H1 (cell line): ENCODE data around the gene LPP. TPM values are rescaled to one million over a fixed set of nuclear protein-coding genes. Genes with fewer than 3 reads are reported as not detected.

Source experiments
- ASH2L ChIP-seq: fragments of 200-600, 300-600 bp; sonication (generic); IDR thresholded peaks from one replicate; pipeline ENCODE4 v1.7.1; 2017; ENCODE audit warnings: low read length
- CHD7 ChIP-seq: fragments of 300-600 bp; sonication (generic); IDR thresholded peaks from 2 replicates; pipeline ENCODE4 v1.7.1; 2012; ENCODE audit warnings: low read length, moderate library complexity, mild to moderate bottlenecking, inconsistent platforms; ENCODE audit not compliant: insufficient replicate concordance
- CREB1 ChIP-seq: IDR thresholded peaks from 2 replicates; pipeline ENCODE4 v1.6.1; 2012; ENCODE audit warnings: inconsistent platforms
- NANOG ChIP-seq: IDR thresholded peaks from 2 replicates; pipeline ENCODE4 v1.6.1; 2011; ENCODE audit warnings: low read length, low read depth, mild to moderate bottlenecking, inconsistent platforms; ENCODE audit not compliant: insufficient read depth, poor library complexity, severe bottlenecking
- RFX5 ChIP-seq: IDR thresholded peaks from 2 replicates; pipeline ENCODE4 v1.6.1; 2011; ENCODE audit warnings: low read depth, low read length, improper control_type of control experiment, borderline replicate concordance
- SIRT6 ChIP-seq: IDR thresholded peaks from one replicate; pipeline ENCODE4 v1.7.1; 2012; ENCODE audit warnings: low read length, inconsistent platforms
- SRF ChIP-seq: IDR thresholded peaks from 2 replicates; pipeline ENCODE4 v1.6.1; 2011; ENCODE audit warnings: mild to moderate bottlenecking, low read depth, low read length, moderate library complexity
- TCF12 ChIP-seq: IDR thresholded peaks from 2 replicates; pipeline ENCODE4 v1.6.1; 2011; ENCODE audit warnings: low read depth, mild to moderate bottlenecking, low read length
- USF2 ChIP-seq: IDR thresholded peaks from 2 replicates; pipeline ENCODE4 v1.6.1; 2011; ENCODE audit warnings: low read length, improper control_type of control experiment
- polyA plus RNA-seq, 7 experiments: library from polyadenylated mRNA; depleted of rRNA in 3 of 7; stranded (reverse) in 5 of 7; unstranded in 2 of 7; fragments of >200 nt in 5 of 7; fragments of 200-250 nt in 2 of 7; gene quantifications; 1 replicate in 5 of 7; 2 replicates in 1 of 7; 4 replicates in 1 of 7; pipeline versions ENCODE4 v1.2.1 to v1.2.3, GENCODE V29; 2011 to 2013; ENCODE audit warnings: missing spikeins in 2 of 7, mixed read lengths in 2 of 7
- total RNA-seq: library from RNA; stranded (reverse); fragmentation: NEBNext Ultra II Directional; extraction: Animal tissue kit (Norgen Biotek cat#: 25700); gene quantifications from 2 replicates; pipeline ENCODE4 v1.2.1, GENCODE V29; 2021

The LPP gene
- total and polyA plus RNA-seq, 2 of the 8 experiments (the other 6 are each of a cell fraction or from before 2014, with no cell fraction given) = 10.0 to 53.3 TPM

GRCh38 chr3:188739511-188739910 is 585.6 kb downstream of the LPP start (continued):
- TF ChIP-seq CHD7 (no peak), CREB1 (no peak), USF2 (no peak), SRF (no peak), SIRT6 (no peak), TCF12 (no peak), RFX5 (no peak), ASH2L (no peak), NANOG (no peak)
